Measurements from ENCODE around the gene IQCE. TPM values are rescaled to one million over a fixed set of nuclear protein-coding genes. Genes with fewer than 3 reads are reported as not detected.

IQCE gene
- polyA plus RNA-seq, 3 donors: 1.8 to 8.4 (median 3.0) TPM

- Histone ChIP-seq H3K4me2 (replicated peaks; ENCODE audit: extremely low read depth, low read length, poor library complexity, severe bottlenecking) (peak overlapping the region; percentile 78), H3K27ac (ENCODE audit: low read depth in 1 of 2, low read length in 2 of 2) (peak overlapping the region; percentile 84 to 87), H3K4me1 (ENCODE audit: control insufficient read depth in 1 of 2, insufficient read depth in 2 of 2, low read length in 2 of 2) (peaks cover 47 to 74% of the 10 kb centered on the region in 2 donors), H4K20me1 (ENCODE audit: insufficient read depth, low read length) (no peaks in the 10 kb centered on the region), H3K27me3 (ENCODE audit: control insufficient read depth in 2 of 2, insufficient read depth in 2 of 2, low read length in 2 of 2) (no peaks in the 10 kb centered on the region), H3K79me2 (ENCODE audit: insufficient read depth, low read length) (no peaks in the 10 kb centered on the region), H3K9ac (ENCODE audit: insufficient read depth, low read length, poor library complexity, severe bottlenecking) (peak overlapping the region; percentile 54), H3K36me3 (replicated peaks in 1 of 2; ENCODE audit: control insufficient read depth in 1 of 2, insufficient read depth in 2 of 2, low read length in 2 of 2) (peaks cover 0 to 6% of the 10 kb centered on the region in 2 donors), H2AFZ (ENCODE audit: insufficient read depth, low read depth, low read length, poor library complexity, severe bottlenecking) (peak overlapping the region; percentile 84), H3K4me3 (replicated peaks in 1 of 3; ENCODE audit: low read depth in 2 of 3, low read length in 3 of 3) (peak overlapping the region in 1 of 3 experiments; percentile 68), H3K9me3 (replicated peaks in 1 of 2; ENCODE audit: control insufficient read depth in 1 of 2, insufficient read depth in 1 of 2, low read length in 2 of 2) (no peaks in the 10 kb centered on the region)
- TF ChIP-seq, protein P1, sequence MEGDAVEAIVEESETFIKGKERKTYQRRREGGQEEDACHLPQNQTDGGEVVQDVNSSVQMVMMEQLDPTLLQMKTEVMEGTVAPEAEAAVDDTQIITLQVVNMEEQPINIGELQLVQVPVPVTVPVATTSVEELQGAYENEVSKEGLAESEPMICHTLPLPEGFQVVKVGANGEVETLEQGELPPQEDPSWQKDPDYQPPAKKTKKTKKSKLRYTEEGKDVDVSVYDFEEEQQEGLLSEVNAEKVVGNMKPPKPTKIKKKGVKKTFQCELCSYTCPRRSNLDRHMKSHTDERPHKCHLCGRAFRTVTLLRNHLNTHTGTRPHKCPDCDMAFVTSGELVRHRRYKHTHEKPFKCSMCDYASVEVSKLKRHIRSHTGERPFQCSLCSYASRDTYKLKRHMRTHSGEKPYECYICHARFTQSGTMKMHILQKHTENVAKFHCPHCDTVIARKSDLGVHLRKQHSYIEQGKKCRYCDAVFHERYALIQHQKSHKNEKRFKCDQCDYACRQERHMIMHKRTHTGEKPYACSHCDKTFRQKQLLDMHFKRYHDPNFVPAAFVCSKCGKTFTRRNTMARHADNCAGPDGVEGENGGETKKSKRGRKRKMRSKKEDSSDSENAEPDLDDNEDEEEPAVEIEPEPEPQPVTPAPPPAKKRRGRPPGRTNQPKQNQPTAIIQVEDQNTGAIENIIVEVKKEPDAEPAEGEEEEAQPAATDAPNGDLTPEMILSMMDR (IDR thresholded peaks at IDR 0.05): no peak
- 19% methylated on average over 13 of the region's 26 CpGs for WGBS (ENCODE audit: insufficient coverage)
- H3K27me3 Mint-ChIP-seq (ENCODE audit: low read depth in 3 of 3): peaks cover 0 to 2% (median 0%) of the 10 kb centered on the region in 3 donors
- H3K4me1 Mint-ChIP-seq: peaks cover 59% of the 10 kb centered on the region
- intact Hi-C loops (cut with micrococcal nuclease): loop anchor here in 1 of 2 donors (5.0 kb wide), 2 partner anchors 35 to 45 kb away; no protein-coding TSS in a partner anchor
- peak overlapping the region; percentile 94 to 99 (median 95) for H3K27ac Mint-ChIP-seq
- H3K36me3 Mint-ChIP-seq: peaks cover 10 to 36% of the 10 kb centered on the region in 2 donors
- H3K9me3 Mint-ChIP-seq: peaks cover 0 to 4% (median 0%) of the 10 kb centered on the region in 7 donors
- DNase-seq: peak; percentile 43 to 49 (median 44)
- peak overlapping the region; percentile 70 to 80 for H3K4me3 Mint-ChIP-seq
Measured at GRCh38 chr7:2607122-2607922, 48.5 kb downstream of the IQCE start.

GRCh38 chr7:2607923-2608904 lies 49.4 kb downstream of the IQCE start:
- H3K27ac ChIP-seq (ENCODE audit: low read depth in 1 of 2, low read length in 2 of 2): peak overlapping the region; percentile 84 to 87
- peak overlapping the region; percentile 77 to 88 for H3K4me3 Mint-ChIP-seq
- peak in 1 of 3 donors; percentile 53 for DNase-seq
- peak overlapping the region; percentile 94 to 99 (median 95) for H3K27ac Mint-ChIP-seq
- TF ChIP-seq, protein P1 (IDR thresholded peaks at IDR 0.05): no peak
- H3K4me3 ChIP-seq (replicated peaks in 1 of 3; ENCODE audit: low read depth in 2 of 3, low read length in 3 of 3): peak overlapping the region in 1 of 3 experiments; percentile 68
- H3K9me3 Mint-ChIP-seq: peaks cover 0 to 4% (median 0%) of the 10 kb centered on the region in 7 donors
- peak overlapping the region; percentile 78 for H3K4me2 ChIP-seq (replicated peaks; ENCODE audit: extremely low read depth, low read length, poor library complexity, severe bottlenecking)
- no peaks in the 10 kb centered on the region for H4K20me1 ChIP-seq (ENCODE audit: insufficient read depth, low read length)
- peaks cover 0 to 2% (median 0%) of the 10 kb centered on the region in 3 donors for H3K27me3 Mint-ChIP-seq (ENCODE audit: low read depth in 3 of 3)
- peaks cover 56% of the 10 kb centered on the region for H3K4me1 Mint-ChIP-seq
- intact Hi-C loops (cut with micrococcal nuclease): loop anchor here in 1 of 2 donors (5.0 kb wide), 2 partner anchors 34 to 46 kb away; no protein-coding TSS in a partner anchor
- peaks cover 41 to 73% of the 10 kb centered on the region in 2 donors for H3K4me1 ChIP-seq (ENCODE audit: control insufficient read depth in 1 of 2, insufficient read depth in 2 of 2, low read length in 2 of 2)
- no peaks in the 10 kb centered on the region for H3K27me3 ChIP-seq (ENCODE audit: control insufficient read depth in 2 of 2, insufficient read depth in 2 of 2, low read length in 2 of 2)
- H3K36me3 Mint-ChIP-seq: peaks cover 10 to 30% of the 10 kb centered on the region in 2 donors
- no peaks in the 10 kb centered on the region for H3K9me3 ChIP-seq (replicated peaks in 1 of 2; ENCODE audit: control insufficient read depth in 1 of 2, insufficient read depth in 1 of 2, low read length in 2 of 2)
- H3K9ac ChIP-seq (ENCODE audit: insufficient read depth, low read length, poor library complexity, severe bottlenecking): peak overlapping the region; percentile 54
- H2AFZ ChIP-seq (ENCODE audit: insufficient read depth, low read depth, low read length, poor library complexity, severe bottlenecking): peak overlapping the region; percentile 84
- WGBS (ENCODE audit: insufficient coverage): 29% methylated on average over 26 of the region's 37 CpGs
- no peaks in the 10 kb centered on the region for H3K79me2 ChIP-seq (ENCODE audit: insufficient read depth, low read length)
- peaks cover 0 to 6% of the 10 kb centered on the region in 2 donors for H3K36me3 ChIP-seq (replicated peaks in 1 of 2; ENCODE audit: control insufficient read depth in 1 of 2, insufficient read depth in 2 of 2, low read length in 2 of 2)

Measured in CD14-positive monocyte (primary cell).